ENCODE results near the gene CMTM8. TPM values are rescaled to one million over a fixed set of nuclear protein-coding genes. Genes with fewer than 3 reads are reported as not detected.

Gene CMTM8
- polyA plus RNA-seq, 2 of the 4 experiments (the other 2 are of a cell fraction): 8.4 to 15.6 TPM

DNA sequence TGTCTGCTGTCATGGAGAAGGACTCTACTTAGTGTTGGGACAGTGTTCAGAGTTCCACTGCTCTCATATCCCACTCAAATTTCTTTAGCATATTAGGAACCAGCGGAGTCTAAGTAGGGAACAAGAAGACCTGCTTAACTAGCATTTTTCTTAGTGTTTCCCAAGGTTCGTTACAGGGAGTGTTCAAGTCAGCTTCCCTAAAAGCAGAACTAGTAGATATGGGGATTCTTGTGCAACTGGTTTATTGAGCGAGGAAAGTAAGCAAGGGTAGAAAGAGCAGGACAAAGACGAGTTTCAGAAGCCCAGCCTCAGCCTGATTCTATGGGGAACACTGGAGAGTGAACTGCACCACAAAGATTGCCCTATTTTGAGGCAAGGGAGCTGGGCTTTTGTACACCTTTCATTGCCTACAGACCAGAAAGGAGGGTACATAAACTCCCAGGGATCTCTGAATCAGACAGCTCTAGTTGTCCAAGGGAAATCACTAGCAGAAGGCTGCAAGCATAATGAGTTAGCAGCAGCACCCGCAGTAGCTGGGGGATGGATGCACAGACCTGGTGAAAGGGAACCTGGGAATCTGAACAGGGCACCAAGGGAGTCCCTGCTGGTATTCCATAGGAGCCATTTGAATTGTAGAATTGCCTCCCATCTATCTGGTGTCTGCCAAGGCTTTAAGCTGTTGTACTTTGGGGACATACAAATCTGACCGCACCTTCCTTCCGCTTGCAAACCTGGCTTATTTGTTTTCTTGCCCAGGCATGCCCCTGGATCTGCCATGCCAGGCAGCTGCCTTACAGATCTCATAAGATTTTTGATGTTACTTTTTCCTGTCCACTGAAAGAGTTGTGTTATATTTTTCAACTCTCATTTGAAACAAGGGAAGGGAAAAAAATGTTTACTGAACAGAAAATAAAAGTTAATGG is 168.3 kb downstream of the CMTM8 start:
- WGBS (ENCODE audit: missing lambda C conversion rate): 91% methylated on average over 7 of the region's 7 CpGs
- ATAC-seq (no peak), FAIRE-seq (no peak), DNase-seq (ENCODE audit: low read depth in 1 of 2, low spot score in 1 of 2) (no peak)
- TF ChIP-seq RAD21 (conservative IDR thresholded peaks at IDR 0.05 in 1 of 2, IDR thresholded peaks at IDR 0.05 in 1 of 2) (no peak), TP53 (CRISPR knock-in tag; IDR thresholded peaks at IDR 0.05) (no peak), SREBF2 (IDR thresholded peaks at IDR 0.05) (no peak), NPAS2 (CRISPR knock-in tag; IDR thresholded peaks at IDR 0.05; ENCODE audit: borderline replicate concordance) (no peak), EHF (CRISPR knock-in tag; IDR thresholded peaks at IDR 0.05) (no peak), GATA3 (IDR thresholded peaks at IDR 0.05; ENCODE audit: borderline replicate concordance) (no peak), RCOR1 (IDR thresholded peaks at IDR 0.05; ENCODE audit: low read depth, low read length) (no peak), REST (IDR thresholded peaks at IDR 0.05) (no peak), POLR2AphosphoS2 (conservative IDR thresholded peaks at IDR 0.05; ENCODE audit: low read length) (no peak), EHMT2 (IDR thresholded peaks at IDR 0.05; ENCODE audit: low read depth) (no peak), RFX5 (IDR thresholded peaks at IDR 0.05) (no peak), ESRRA (IDR thresholded peaks at IDR 0.05; ENCODE audit: borderline replicate concordance, low read length) (no peak), CHD2 (IDR thresholded peaks at IDR 0.05; ENCODE audit: low read length, partially characterized antibody) (no peak), JUN (IDR thresholded peaks at IDR 0.05) (no peak), ZSCAN20 (CRISPR knock-in tag; IDR thresholded peaks at IDR 0.05) (no peak), E2F6 (IDR thresholded peaks at IDR 0.05; ENCODE audit: borderline replicate concordance, low read depth) (no peak), BHLHE40 (IDR thresholded peaks at IDR 0.05; ENCODE audit: low read depth, low read length) (no peak), ZC3H11A (IDR thresholded peaks at IDR 0.05) (no peak), MAZ (IDR thresholded peaks at IDR 0.05; ENCODE audit: borderline replicate concordance, low read depth, low read length) (no peak), TFCP2L1 (CRISPR knock-in tag; IDR thresholded peaks at IDR 0.05) (no peak)
- ChIA-PET CTCF (interaction anchor here (0.8 to 1.6 kb wide), 4 partner anchors 15 to 61 kb away, joined by 3 to 8 read pairs (median 5); partner anchors contain the start of gene CMTM7), POLR2A (no interaction called here)
- Histone ChIP-seq H3K27ac (peak overlapping the region; percentile 28 to 37; a peak in 5 of 6 replicates), H3K9me3 (no peaks in the 10 kb centered on the region), H3K4me1 (peaks cover 7% of the 10 kb centered on the region; the same call in 2 of the 3 replicates), H3K4me2 (0 out of 3 replicates have a peak overlapping the region, but pooled peaks have one; percentile 10), H3K4me3 (no peak overlapping the region)

GRCh38 chr3:32410367-32411246 is 172.1 kb downstream of the CMTM8 start:
- WGBS (ENCODE audit: missing lambda C conversion rate): 89% methylated on average over 10 of the region's 10 CpGs
- no peaks in the 10 kb centered on the region; the same call in 2 of the 3 replicates for H3K4me1 ChIP-seq
- FAIRE-seq (no peak), DNase-seq (ENCODE audit: low read depth in 1 of 2, low spot score in 1 of 2) (no peak), ATAC-seq (no peak)
- ChIA-PET POLR2A (no interaction called here), CTCF (interaction anchor here (1.4 to 1.7 kb wide), 2 partner anchors 57 to 59 kb away, joined by 4 to 6 read pairs; no protein-coding TSS in a partner anchor)
- H3K4me2 ChIP-seq: no peak overlapping the region
- TF ChIP-seq ESRRA (IDR thresholded peaks at IDR 0.05; ENCODE audit: borderline replicate concordance, low read length) (no peak), MAFK (IDR thresholded peaks at IDR 0.05; ENCODE audit: partially characterized antibody) (no peak), GATA3 (IDR thresholded peaks at IDR 0.05; ENCODE audit: borderline replicate concordance) (no peak), HES2 (IDR thresholded peaks at IDR 0.05) (no peak), HDAC2 (IDR thresholded peaks at IDR 0.05) (no peak)
- no peaks in the 10 kb centered on the region for H3K9me3 ChIP-seq
- H3K27ac ChIP-seq: no peak overlapping the region
- H3K4me3 ChIP-seq: no peak overlapping the region

Measured in A549 (cell line).